ENCODE data around the gene ENGASE. TPM values are rescaled to one million over a fixed set of nuclear protein-coding genes. Genes with fewer than 3 reads are reported as not detected.

The ENGASE gene
- total and polyA plus RNA-seq, 2 experiments from 2014 or later, result 9.0 to 27.1 TPM

GRCh38 chr17:79090443-79091225 is 16.0 kb downstream of the ENGASE start:
- Histone ChIP-seq H3F3A (replicated peaks; ENCODE audit: low read depth) (no peaks in the 10 kb centered on the region), H3K4me1 (ENCODE audit: insufficient read depth) (no peaks in the 10 kb centered on the region), H4K20me1 (replicated peaks; ENCODE audit: insufficient read depth) (no peaks in the 10 kb centered on the region), H3K27ac (ENCODE audit: low read depth) (no peak overlapping the region), H3K4me3 (no peak overlapping the region), H3K4me2 (no peak overlapping the region), H3K79me2 (replicated peaks; ENCODE audit: insufficient read depth) (no peaks in the 10 kb centered on the region), H3K27me3 (ENCODE audit: insufficient read depth) (no peaks in the 10 kb centered on the region), H2AFZ (no peak overlapping the region), H3K36me3 (ENCODE audit: insufficient read depth) (no peaks in the 10 kb centered on the region), H3K9me2 (ENCODE audit: insufficient read depth) (no peaks in the 10 kb centered on the region)
- Mint-ChIP-seq H3K27me3 (ENCODE audit: insufficient read depth, low read depth, poor library complexity) (peaks cover 7% of the 10 kb centered on the region), H3K4me1 (peaks cover 7% of the 10 kb centered on the region), H3K36me3 (ENCODE audit: low read depth) (peaks cover 3% of the 10 kb centered on the region; the same call in 1 of the 3 replicates), H3K4me3 (no peak overlapping the region), H3K27ac (no peak overlapping the region), H3K9me3 (no peaks in the 10 kb centered on the region)
- TF ChIP-seq CTCF (conservative IDR thresholded peaks at IDR 0.05; ENCODE audit: low read depth in 2 of 2) (peak in 1 of 2 experiments; percentile 36; a peak in 2 of 4 replicates), EZH2 (IDR thresholded peaks at IDR 0.05; ENCODE audit: low read depth, unreplicated experiment) (no peak), ETS1 (IDR thresholded peaks at IDR 0.05) (no peak), NANOG (IDR thresholded peaks at IDR 0.05; ENCODE audit: borderline replicate concordance) (no peak)
- DNase-seq (ENCODE audit: low spot score) (peak; percentile 68), ATAC-seq (peak; percentile 76)

GRCh38 chr17:79091226-79091670 is 16.6 kb downstream of the ENGASE start:
- no peaks in the 10 kb centered on the region for H4K20me1 ChIP-seq (replicated peaks; ENCODE audit: insufficient read depth)
- no peaks in the 10 kb centered on the region for H3K4me1 ChIP-seq (ENCODE audit: insufficient read depth)
- no peak overlapping the region for H3K4me2 ChIP-seq
- no peak for TF ChIP-seq ZNF114 (CRISPR knock-in tag; IDR thresholded peaks at IDR 0.05)
- TF ChIP-seq ZNF331 (CRISPR knock-in tag; IDR thresholded peaks at IDR 0.05; ENCODE audit: low read depth), result no peak
- TF ChIP-seq STAT1 (IDR thresholded peaks at IDR 0.05; ENCODE audit: unreplicated experiment), result no peak
- H3F3A ChIP-seq (replicated peaks; ENCODE audit: low read depth), result no peaks in the 10 kb centered on the region
- H3K27me3 ChIP-seq (ENCODE audit: insufficient read depth), result no peaks in the 10 kb centered on the region
- peaks cover 5% of the 10 kb centered on the region for H3K27me3 Mint-ChIP-seq (ENCODE audit: insufficient read depth, low read depth, poor library complexity)
- no peak overlapping the region for H3K27ac ChIP-seq (ENCODE audit: low read depth)
- H3K36me3 ChIP-seq (ENCODE audit: insufficient read depth), result no peaks in the 10 kb centered on the region
- peaks cover 7% of the 10 kb centered on the region for H3K4me1 Mint-ChIP-seq
- H3K9me2 ChIP-seq (ENCODE audit: insufficient read depth), result no peaks in the 10 kb centered on the region
- no peak overlapping the region for H3K27ac Mint-ChIP-seq
- no peak overlapping the region for H3K4me3 Mint-ChIP-seq
- H3K4me3 ChIP-seq, result no peak overlapping the region
- no peaks in the 10 kb centered on the region for H3K79me2 ChIP-seq (replicated peaks; ENCODE audit: insufficient read depth)
- H3K9me3 Mint-ChIP-seq, result no peaks in the 10 kb centered on the region
- DNase-seq (ENCODE audit: low spot score) (no peak), ATAC-seq (no peak)
- peaks cover 3% of the 10 kb centered on the region; the same call in 1 of the 3 replicates for H3K36me3 Mint-ChIP-seq (ENCODE audit: low read depth)
- no peak overlapping the region for H2AFZ ChIP-seq

All from GM23338 (cell line).